ENCODE measurements around the gene MMP20.

DNA sequence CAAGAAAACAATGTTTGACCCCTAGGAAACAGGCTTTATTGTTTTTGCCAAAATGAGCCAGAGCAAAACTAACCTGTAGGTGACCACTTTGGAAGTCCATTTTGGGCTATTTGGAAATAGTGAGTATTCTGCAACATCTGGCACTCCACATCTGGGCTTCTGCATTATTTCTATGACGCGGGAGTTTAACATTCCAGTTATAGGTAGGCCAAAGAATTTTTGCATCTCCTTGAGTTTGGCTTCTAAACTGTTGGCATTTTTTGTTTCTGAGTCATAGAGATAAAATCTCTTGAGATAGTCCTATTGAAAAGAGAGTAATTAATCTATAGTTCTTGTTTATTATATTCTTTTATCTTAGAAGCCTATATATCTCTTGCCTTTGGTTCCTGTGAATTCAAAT is 97.4 kb downstream of the MMP20 start:
- no peak for TF ChIP-seq SIN3A (IDR thresholded peaks at IDR 0.05; ENCODE audit: borderline replicate concordance, insufficient read depth, low read depth, low read length)
- TF ChIP-seq, protein P1, sequence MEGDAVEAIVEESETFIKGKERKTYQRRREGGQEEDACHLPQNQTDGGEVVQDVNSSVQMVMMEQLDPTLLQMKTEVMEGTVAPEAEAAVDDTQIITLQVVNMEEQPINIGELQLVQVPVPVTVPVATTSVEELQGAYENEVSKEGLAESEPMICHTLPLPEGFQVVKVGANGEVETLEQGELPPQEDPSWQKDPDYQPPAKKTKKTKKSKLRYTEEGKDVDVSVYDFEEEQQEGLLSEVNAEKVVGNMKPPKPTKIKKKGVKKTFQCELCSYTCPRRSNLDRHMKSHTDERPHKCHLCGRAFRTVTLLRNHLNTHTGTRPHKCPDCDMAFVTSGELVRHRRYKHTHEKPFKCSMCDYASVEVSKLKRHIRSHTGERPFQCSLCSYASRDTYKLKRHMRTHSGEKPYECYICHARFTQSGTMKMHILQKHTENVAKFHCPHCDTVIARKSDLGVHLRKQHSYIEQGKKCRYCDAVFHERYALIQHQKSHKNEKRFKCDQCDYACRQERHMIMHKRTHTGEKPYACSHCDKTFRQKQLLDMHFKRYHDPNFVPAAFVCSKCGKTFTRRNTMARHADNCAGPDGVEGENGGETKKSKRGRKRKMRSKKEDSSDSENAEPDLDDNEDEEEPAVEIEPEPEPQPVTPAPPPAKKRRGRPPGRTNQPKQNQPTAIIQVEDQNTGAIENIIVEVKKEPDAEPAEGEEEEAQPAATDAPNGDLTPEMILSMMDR (IDR thresholded peaks at IDR 0.05) = no peak
